Heart left ventricle (tissue), 16 donors: ENCODE data around the gene TMEM185B. TPM values are rescaled to one million over a fixed set of nuclear protein-coding genes. Genes with fewer than 3 reads are reported as not detected.
A peak's percentile ranks its signal among the peaks of the same experiment; 100 is the strongest.

Experiments
- ATAC-seq, 4 donors: fragments of 200-7000 bp; cut with Tn5 transposase; one replicate each; pipeline ENCODE4 v1.9.1; 2020 to 2022; ENCODE audit warnings: moderate library complexity in 4 of 4, mild to moderate bottlenecking in 3 of 4, moderate number of reproducible peaks in 1 of 4
- DNase-seq, 5 donors: peaks; one replicate each; pipeline ENCODE4 v3.0.0-alpha.2; 2020
- H3K27ac ChIP-seq, 12 donors: fragments of 200-600 bp; sonication (generic) in 4 of 12; one replicate each; pipeline versions ENCODE4 v1.5.0 to v1.8.0; 2016 to 2022; ENCODE audit warnings: mild to moderate bottlenecking in 2 of 12
- H3K27me3 ChIP-seq, 9 donors: fragments of 200-600 bp; sonication (generic) in 2 of 9; one replicate each; pipeline versions ENCODE4 v1.5.1 to v1.8.0; 2016 to 2022; ENCODE audit warnings: mild to moderate bottlenecking in 3 of 9
- H3K36me3 ChIP-seq, 9 donors: fragments of 200-600 bp; sonication (generic) in 2 of 9; one replicate each; pipeline versions ENCODE4 v1.5.0 to v1.8.0; 2018 to 2022; ENCODE audit warnings: mild to moderate bottlenecking in 2 of 9
- H3K4me1 ChIP-seq, 12 donors: fragments of 200-600 bp; sonication (generic) in 4 of 12; one replicate each; pipeline versions ENCODE4 v1.5.0 to v1.8.0; 2016 to 2022; ENCODE audit warnings: mild to moderate bottlenecking in 3 of 12
- H3K4me3 ChIP-seq, 12 donors: fragments of 200-600 bp; sonication (generic) in 4 of 12; one replicate each; pipeline versions ENCODE4 v1.5.0 to v1.8.0; 2017 to 2022; ENCODE audit warnings: mild to moderate bottlenecking in 9 of 12, moderate library complexity in 4 of 12
- H3K9me3 ChIP-seq, 12 donors: fragments of 200-600 bp; sonication (generic) in 4 of 12; one replicate each; pipeline versions ENCODE4 v1.5.0 to v1.8.0; 2016 to 2022; ENCODE audit warnings: mild to moderate bottlenecking in 1 of 12
- CTCF ChIP-seq, 12 donors: fragments of 200-600 bp; sonication (generic) in 4 of 12; IDR thresholded peaks; one replicate each; pipeline versions ENCODE4 v1.5.0 to v1.8.0; 2018 to 2022; ENCODE audit warnings: antibody characterized with exemption in 12 of 12, mild to moderate bottlenecking in 5 of 12
- POLR2A ChIP-seq, 2 donors: fragments of 450-650 bp; IDR thresholded peaks; one replicate each; pipeline ENCODE4 v1.6.1; 2017; ENCODE audit warnings: antibody characterized with exemption in 2 of 2, mild to moderate bottlenecking in 2 of 2, moderate library complexity in 2 of 2
- WGBS, 4 donors: extraction: QIAGEN DNeasy Blood & Tissue Kit in 2 of 4; methylation state at CpG; one replicate each; pipeline versions ENCODE4 v1.1.5 to v1.1.7; 2013 to 2018; 5-methylcytosine and 5-hydroxymethylcytosine counted together
- intact Hi-C, 10 donors: fragments of 100-400 bp; cut with DNase I; formaldehyde crosslinking; loops; one replicate each; pipeline versions ENCODE4 v1.11.1 to v1.14.2; 2022
- polyA plus RNA-seq, 2 donors: library from polyadenylated mRNA; stranded (reverse); fragments of 200-250 nt; gene quantifications; one replicate each; pipeline ENCODE4 v1.2.3, GENCODE V29; 2013
- total RNA-seq, 9 donors: library from RNA; depleted of rRNA in 2 of 9; stranded (reverse); fragments of >200 nt in 2 of 9; fragmentation: NEBNext Ultra II Directional in 3 of 9; extraction: Animal tissue kit (Norgen Biotek cat#: 25700) in 3 of 9; gene quantifications; one replicate each; pipeline versions ENCODE4 v1.1.0 to v1.2.4, GENCODE V29; 2016 to 2023
- donor health status: ischemic (EF 13 %, LVEDD 7.1; RV severe dilation, severe dysfunction).
- donor health status: healthy with polysubstance abuse.
- donor health status: DM: no; HTN: yes; CAD: no.
- donor health status: DM: no; HTN: no; CAD: no.
- donor health status: ischemic (EF 25% LVEDD 6.9; RV normal size, moderate dysfunction).
- donor health status: ischemic (EF 25% LVEDD 5.7; RV mildly dilated, moderate dysfunction).
- donor health status: healthy.
- donor health status: DM: yes; HTN: yes; CAD: no.
- donor health status: ischemic (EF 35%, LVEDD 5.7; RV mildly dilated, moderate dysfunction).
- donor health status: nonischemic (EF 11% LVEDD 7.7; RV severe dilation, severe dysfunction).
- donor health status: DM: yes; HTN: yes; CAD: no.
- donor health status: PGD.
- donor health status: ischemic (EF 29% LVEDD 5.4; RV normal size, mild dysfunction).
- donor health status: nonischemic (EF 23%, LVEDD 6.1; RV moderate dilation, normal function).

The TMEM185B gene
- total and polyA plus RNA-seq, 11 donors, result 7.8 to 29.8 (median 22.5) TPM

DNA sequence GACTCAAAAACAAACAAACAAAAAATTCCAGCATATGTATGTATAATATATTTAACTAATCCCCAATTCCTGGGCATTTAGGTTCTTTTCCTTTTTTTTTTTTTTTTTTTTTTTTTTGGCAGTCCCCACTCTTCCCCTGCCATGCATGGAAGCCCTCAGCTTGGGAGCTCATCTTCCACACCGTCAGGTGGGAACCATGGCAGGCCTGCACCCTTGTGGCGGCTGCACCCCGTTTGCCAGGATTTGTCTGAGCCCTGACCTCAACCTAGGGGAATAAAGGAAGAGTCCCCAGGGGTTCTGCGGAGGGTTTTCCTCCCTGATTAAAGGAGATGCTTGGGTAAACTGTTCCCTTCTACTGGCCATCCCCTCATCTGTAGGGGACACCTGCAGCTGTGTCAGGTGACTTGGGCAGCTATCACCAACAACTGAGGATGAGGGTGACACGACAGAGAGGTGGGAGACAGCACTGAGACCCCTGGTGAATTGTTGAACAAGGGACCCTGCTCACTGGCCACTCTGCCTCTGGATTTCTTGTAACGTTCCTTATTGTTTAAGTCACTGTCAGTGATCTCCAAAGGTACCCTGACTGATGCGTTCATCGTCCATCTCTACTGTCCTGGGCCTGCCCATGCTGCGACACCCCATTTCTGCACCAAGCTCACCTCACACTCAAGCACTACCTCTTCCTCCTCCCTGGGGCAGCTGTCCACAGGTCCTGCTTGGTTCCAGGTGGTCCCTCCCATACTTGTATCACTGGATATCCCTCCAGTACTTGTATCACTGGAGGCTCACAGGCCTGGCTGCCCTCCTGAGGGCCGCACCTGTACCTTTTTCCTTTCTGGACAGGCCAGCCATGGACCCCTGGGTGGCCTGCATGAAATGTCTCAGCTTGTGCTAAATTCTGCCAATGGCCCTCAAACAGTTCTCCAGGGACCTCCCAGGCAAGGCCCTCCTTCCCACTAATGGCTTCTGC is 14.5 kb downstream of the TMEM185B start:
- Histone ChIP-seq H3K4me1 (peaks cover 0 to 17% (median 5%) of the 10 kb centered on the region in 12 donors), H3K27me3 (no peaks in the 10 kb centered on the region), H3K9me3 (no peaks in the 10 kb centered on the region), H3K27ac (no peak overlapping the region), H3K36me3 (no peaks in the 10 kb centered on the region), H3K4me3 (no peak overlapping the region)
- DNase-seq, result no peak
- WGBS, 4 donors, result 94 to 98% (median 95%) methylated on average over 10 of the region's 10 CpGs
- intact Hi-C loops, result loop anchor here in 1 of 10 donors (5.0 kb wide), 1 partner anchor 104 kb away; no protein-coding TSS in a partner anchor
- TF ChIP-seq POLR2A (IDR thresholded peaks at IDR 0.05) (no peak), CTCF (IDR thresholded peaks at IDR 0.05) (no peak)
- no peak for ATAC-seq

- no peak overlapping the region for H3K4me3 ChIP-seq
- DNase-seq (no peak), ATAC-seq (peak in 1 of 4 donors; percentile 20)
- intact Hi-C loops, result loop anchor here in 1 of 10 donors (5.0 kb wide), 1 partner anchor 106 kb away; no protein-coding TSS in a partner anchor
- TF ChIP-seq POLR2A (IDR thresholded peaks at IDR 0.05), result no peak
- peak in 11 of 12 donors; percentile 17 to 53 (median 38) for TF ChIP-seq CTCF (IDR thresholded peaks at IDR 0.05)
- no peak overlapping the region for H3K27ac ChIP-seq
- H3K27me3 ChIP-seq, result no peaks in the 10 kb centered on the region
- H3K9me3 ChIP-seq, result no peaks in the 10 kb centered on the region
- WGBS, 4 donors, result 67 to 78% (median 75%) methylated on average over 6 to 8 of the region's 8 CpGs
- no peaks in the 10 kb centered on the region for H3K36me3 ChIP-seq
- H3K4me1 ChIP-seq, result peaks cover 0 to 26% (median 7%) of the 10 kb centered on the region in 12 donors
These were observed 17.1 kb downstream of the TMEM185B start for GRCh38 chr2:120206022-120206581.

- 88 to 96% (median 94%) methylated on average over 6 to 12 of the region's 12 CpGs for WGBS, 4 donors
- Histone ChIP-seq H3K4me3 (no peak overlapping the region), H3K4me1 (peaks cover 0 to 18% (median 7%) of the 10 kb centered on the region in 12 donors), H3K27ac (no peak overlapping the region), H3K36me3 (no peaks in the 10 kb centered on the region), H3K9me3 (no peaks in the 10 kb centered on the region), H3K27me3 (no peaks in the 10 kb centered on the region)
- no peak for ATAC-seq
- DNase-seq, result no peak
- TF ChIP-seq CTCF (IDR thresholded peaks at IDR 0.05) (no peak), POLR2A (IDR thresholded peaks at IDR 0.05) (no peak)
- intact Hi-C loops, result loop anchor here in 1 of 10 donors (5.0 kb wide), 1 partner anchor 107 kb away; no protein-coding TSS in a partner anchor
These were observed 18.1 kb downstream of the TMEM185B start for GRCh38 chr2:120204945-120205670.
